Gastrocnemius medialis (tissue), 4 donors: Measurements from ENCODE around the gene RASGRP4.

Source experiments
- POLR2A ChIP-seq, 2 donors: fragments of 450-650 bp; IDR thresholded peaks; one replicate each; pipeline ENCODE4 v1.6.1; 2017; ENCODE audit warnings: antibody characterized with exemption in 2 of 2, mild to moderate bottlenecking in 2 of 2, moderate library complexity in 2 of 2
- TF ChIP-seq, protein P1 (sequence below), 5 experiments: fragments of 450-650 bp in 3 of 5; fragments of 200-600 bp in 2 of 5; sonication (generic) in 2 of 5; IDR thresholded peaks in 4 of 5; conservative IDR thresholded peaks in 1 of 5; 1 replicate in 4 of 5; 2 replicates in 1 of 5; pipeline ENCODE4 v1.5.1; 2016 to 2019; ENCODE audit warnings: antibody characterized with exemption in 5 of 5, mild to moderate bottlenecking in 3 of 5, moderate library complexity in 3 of 5

DNA sequence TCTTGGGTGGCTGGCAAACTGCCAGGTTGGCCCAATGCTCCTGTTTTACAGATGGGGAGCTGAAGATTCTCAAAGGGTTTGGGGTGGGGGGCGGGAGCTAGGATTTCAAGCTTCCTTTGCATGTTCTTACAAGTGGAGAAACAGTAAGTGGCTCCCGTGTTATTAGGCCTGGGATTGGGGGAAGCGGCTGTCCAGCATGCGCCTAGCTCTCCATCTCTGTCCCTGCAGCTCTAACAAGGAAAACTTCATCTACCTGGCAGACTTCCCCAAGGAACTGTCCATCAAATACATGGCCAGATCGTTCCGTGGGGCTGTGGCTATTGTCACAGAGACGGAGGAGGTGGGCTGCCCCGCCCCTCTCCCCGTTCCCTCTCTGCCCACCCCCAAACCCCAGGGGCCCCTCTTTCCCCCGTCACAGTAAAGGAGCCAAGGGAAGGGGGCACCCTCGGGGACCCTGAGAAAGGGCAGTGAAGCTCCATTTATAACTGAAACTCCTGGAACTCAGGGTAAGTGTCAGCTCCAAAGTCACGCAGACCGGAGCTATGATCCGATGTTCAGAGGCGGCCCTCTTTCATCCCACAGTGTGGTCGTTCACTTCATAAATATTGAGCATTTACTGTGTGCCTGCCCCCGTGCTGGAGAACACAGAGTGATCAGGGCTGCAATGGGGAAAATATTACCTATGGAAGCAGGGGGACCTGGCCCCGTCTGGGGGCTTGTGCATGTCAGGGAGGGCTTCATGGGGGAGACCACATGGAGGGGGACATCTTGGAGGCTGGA lies 66.6 kb downstream of the RASGRP4 start:
- TF ChIP-seq, protein P1, sequence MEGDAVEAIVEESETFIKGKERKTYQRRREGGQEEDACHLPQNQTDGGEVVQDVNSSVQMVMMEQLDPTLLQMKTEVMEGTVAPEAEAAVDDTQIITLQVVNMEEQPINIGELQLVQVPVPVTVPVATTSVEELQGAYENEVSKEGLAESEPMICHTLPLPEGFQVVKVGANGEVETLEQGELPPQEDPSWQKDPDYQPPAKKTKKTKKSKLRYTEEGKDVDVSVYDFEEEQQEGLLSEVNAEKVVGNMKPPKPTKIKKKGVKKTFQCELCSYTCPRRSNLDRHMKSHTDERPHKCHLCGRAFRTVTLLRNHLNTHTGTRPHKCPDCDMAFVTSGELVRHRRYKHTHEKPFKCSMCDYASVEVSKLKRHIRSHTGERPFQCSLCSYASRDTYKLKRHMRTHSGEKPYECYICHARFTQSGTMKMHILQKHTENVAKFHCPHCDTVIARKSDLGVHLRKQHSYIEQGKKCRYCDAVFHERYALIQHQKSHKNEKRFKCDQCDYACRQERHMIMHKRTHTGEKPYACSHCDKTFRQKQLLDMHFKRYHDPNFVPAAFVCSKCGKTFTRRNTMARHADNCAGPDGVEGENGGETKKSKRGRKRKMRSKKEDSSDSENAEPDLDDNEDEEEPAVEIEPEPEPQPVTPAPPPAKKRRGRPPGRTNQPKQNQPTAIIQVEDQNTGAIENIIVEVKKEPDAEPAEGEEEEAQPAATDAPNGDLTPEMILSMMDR (IDR thresholded peaks at IDR 0.05 in 4 of 5, conservative IDR thresholded peaks at IDR 0.05 in 1 of 5): no peak
- TF ChIP-seq POLR2A (IDR thresholded peaks at IDR 0.05): no peak
